ENCODE results near the gene PGBD5.

Gene PGBD5

GRCh38 chr1:230352537-230352936 lies 73.6 kb downstream of the PGBD5 start:
- Histone ChIP-seq H3K4me3 (ENCODE audit: low read depth, low read length) (no peak overlapping the region), H3K36me3 (ENCODE audit: control insufficient read depth, insufficient read depth, low read length) (peaks cover 2% of the 10 kb centered on the region), H3K4me1 (ENCODE audit: control insufficient read depth, insufficient read depth, low read length) (no peaks in the 10 kb centered on the region), H3K27me3 (ENCODE audit: control insufficient read depth, insufficient read depth, low read length) (no peaks in the 10 kb centered on the region), H3K9ac (ENCODE audit: low read depth, low read length) (no peak overlapping the region), H3K9me3 (ENCODE audit: control insufficient read depth, insufficient read depth, low read length) (no peaks in the 10 kb centered on the region)

- Histone ChIP-seq H3K36me3 (ENCODE audit: control insufficient read depth, insufficient read depth, low read length) (peaks cover 2% of the 10 kb centered on the region), H3K27me3 (ENCODE audit: control insufficient read depth, insufficient read depth, low read length) (no peaks in the 10 kb centered on the region), H3K9me3 (ENCODE audit: control insufficient read depth, insufficient read depth, low read length) (no peaks in the 10 kb centered on the region), H3K4me3 (ENCODE audit: low read depth, low read length) (no peak overlapping the region), H3K9ac (ENCODE audit: low read depth, low read length) (no peak overlapping the region), H3K4me1 (ENCODE audit: control insufficient read depth, insufficient read depth, low read length) (no peaks in the 10 kb centered on the region)
Measured at GRCh38 chr1:230351983-230352382, 74.1 kb downstream of the PGBD5 start.

- no peaks in the 10 kb centered on the region for H3K9me3 ChIP-seq (ENCODE audit: control insufficient read depth, insufficient read depth, low read length)
- H3K4me1 ChIP-seq (ENCODE audit: control insufficient read depth, insufficient read depth, low read length), result no peaks in the 10 kb centered on the region
- H3K4me3 ChIP-seq (ENCODE audit: low read depth, low read length), result no peak overlapping the region
- H3K9ac ChIP-seq (ENCODE audit: low read depth, low read length), result no peak overlapping the region
- H3K27me3 ChIP-seq (ENCODE audit: control insufficient read depth, insufficient read depth, low read length), result no peaks in the 10 kb centered on the region
- peaks cover 2% of the 10 kb centered on the region for H3K36me3 ChIP-seq (ENCODE audit: control insufficient read depth, insufficient read depth, low read length)
Measured at GRCh38 chr1:230351514-230351913, 74.6 kb downstream of the PGBD5 start.

GRCh38 chr1:230350208-230350921 lies 75.8 kb downstream of the PGBD5 start:
- Histone ChIP-seq H3K9ac (ENCODE audit: low read depth, low read length) (no peak overlapping the region), H3K4me3 (ENCODE audit: low read depth, low read length) (no peak overlapping the region), H3K9me3 (ENCODE audit: control insufficient read depth, insufficient read depth, low read length) (no peaks in the 10 kb centered on the region), H3K27me3 (ENCODE audit: control insufficient read depth, insufficient read depth, low read length) (no peaks in the 10 kb centered on the region), H3K36me3 (ENCODE audit: control insufficient read depth, insufficient read depth, low read length) (peaks cover 2% of the 10 kb centered on the region), H3K4me1 (ENCODE audit: control insufficient read depth, insufficient read depth, low read length) (no peaks in the 10 kb centered on the region)

- no peaks in the 10 kb centered on the region for H3K27me3 ChIP-seq (ENCODE audit: control insufficient read depth, insufficient read depth, low read length)
- H3K4me3 ChIP-seq (ENCODE audit: low read depth, low read length), result no peak overlapping the region
- H3K9ac ChIP-seq (ENCODE audit: low read depth, low read length), result no peak overlapping the region
- no peaks in the 10 kb centered on the region for H3K36me3 ChIP-seq (ENCODE audit: control insufficient read depth, insufficient read depth, low read length)
- H3K4me1 ChIP-seq (ENCODE audit: control insufficient read depth, insufficient read depth, low read length), result no peaks in the 10 kb centered on the region
- no peaks in the 10 kb centered on the region for H3K9me3 ChIP-seq (ENCODE audit: control insufficient read depth, insufficient read depth, low read length)
Measured at GRCh38 chr1:230349020-230349393, 77.1 kb downstream of the PGBD5 start.

GRCh38 chr1:230348386-230349019 lies 77.6 kb downstream of the PGBD5 start:
- Histone ChIP-seq H3K4me3 (ENCODE audit: low read depth, low read length) (no peak overlapping the region), H3K27me3 (ENCODE audit: control insufficient read depth, insufficient read depth, low read length) (no peaks in the 10 kb centered on the region), H3K9ac (ENCODE audit: low read depth, low read length) (no peak overlapping the region), H3K9me3 (ENCODE audit: control insufficient read depth, insufficient read depth, low read length) (no peaks in the 10 kb centered on the region), H3K36me3 (ENCODE audit: control insufficient read depth, insufficient read depth, low read length) (no peaks in the 10 kb centered on the region), H3K4me1 (ENCODE audit: control insufficient read depth, insufficient read depth, low read length) (no peaks in the 10 kb centered on the region)

GRCh38 chr1:230347896-230348295 lies 78.2 kb downstream of the PGBD5 start:
- Histone ChIP-seq H3K36me3 (ENCODE audit: control insufficient read depth, insufficient read depth, low read length) (no peaks in the 10 kb centered on the region), H3K27me3 (ENCODE audit: control insufficient read depth, insufficient read depth, low read length) (no peaks in the 10 kb centered on the region), H3K9ac (ENCODE audit: low read depth, low read length) (no peak overlapping the region), H3K9me3 (ENCODE audit: control insufficient read depth, insufficient read depth, low read length) (no peaks in the 10 kb centered on the region), H3K4me3 (ENCODE audit: low read depth, low read length) (no peak overlapping the region), H3K4me1 (ENCODE audit: control insufficient read depth, insufficient read depth, low read length) (no peaks in the 10 kb centered on the region)

GRCh38 chr1:230345139-230345885 lies 80.8 kb downstream of the PGBD5 start:
- Histone ChIP-seq H3K4me3 (ENCODE audit: low read depth, low read length) (no peak overlapping the region), H3K27me3 (ENCODE audit: control insufficient read depth, insufficient read depth, low read length) (no peaks in the 10 kb centered on the region), H3K36me3 (ENCODE audit: control insufficient read depth, insufficient read depth, low read length) (no peaks in the 10 kb centered on the region)

GRCh38 chr1:230342699-230343098 lies 83.4 kb downstream of the PGBD5 start:
- Histone ChIP-seq H3K4me3 (ENCODE audit: low read depth, low read length) (no peak overlapping the region), H3K4me1 (ENCODE audit: control insufficient read depth, insufficient read depth, low read length) (no peaks in the 10 kb centered on the region), H3K27me3 (ENCODE audit: control insufficient read depth, insufficient read depth, low read length) (no peaks in the 10 kb centered on the region), H3K9ac (ENCODE audit: low read depth, low read length) (no peak overlapping the region), H3K36me3 (ENCODE audit: control insufficient read depth, insufficient read depth, low read length) (no peaks in the 10 kb centered on the region), H3K9me3 (ENCODE audit: control insufficient read depth, insufficient read depth, low read length) (no peaks in the 10 kb centered on the region)

More at GRCh38 chr1:230345139-230345885, 80.8 kb downstream of the PGBD5 start:
- no peak overlapping the region for H3K9ac ChIP-seq (ENCODE audit: low read depth, low read length)
- H3K9me3 ChIP-seq (ENCODE audit: control insufficient read depth, insufficient read depth, low read length), result no peaks in the 10 kb centered on the region
- no peaks in the 10 kb centered on the region for H3K4me1 ChIP-seq (ENCODE audit: control insufficient read depth, insufficient read depth, low read length)

GRCh38 chr1:230342019-230342418 lies 84.1 kb downstream of the PGBD5 start:
- H3K27me3 ChIP-seq (ENCODE audit: control insufficient read depth, insufficient read depth, low read length), result no peaks in the 10 kb centered on the region
- no peaks in the 10 kb centered on the region for H3K4me1 ChIP-seq (ENCODE audit: control insufficient read depth, insufficient read depth, low read length)
- no peak overlapping the region for H3K4me3 ChIP-seq (ENCODE audit: low read depth, low read length)
- H3K9me3 ChIP-seq (ENCODE audit: control insufficient read depth, insufficient read depth, low read length), result no peaks in the 10 kb centered on the region
- no peaks in the 10 kb centered on the region for H3K36me3 ChIP-seq (ENCODE audit: control insufficient read depth, insufficient read depth, low read length)
- H3K9ac ChIP-seq (ENCODE audit: low read depth, low read length), result no peak overlapping the region

- Histone ChIP-seq H3K36me3 (ENCODE audit: control insufficient read depth, insufficient read depth, low read length) (no peaks in the 10 kb centered on the region), H3K4me3 (ENCODE audit: low read depth, low read length) (no peak overlapping the region), H3K27me3 (ENCODE audit: control insufficient read depth, insufficient read depth, low read length) (no peaks in the 10 kb centered on the region), H3K9me3 (ENCODE audit: control insufficient read depth, insufficient read depth, low read length) (no peaks in the 10 kb centered on the region), H3K4me1 (ENCODE audit: control insufficient read depth, insufficient read depth, low read length) (no peaks in the 10 kb centered on the region), H3K9ac (ENCODE audit: low read depth, low read length) (no peak overlapping the region)
Measured at GRCh38 chr1:230341162-230341546, 85.0 kb downstream of the PGBD5 start.

Measured in iPS-15b (cell line).